ENCODE measurements around the gene HNRNPH1. TPM values are rescaled to one million over a fixed set of nuclear protein-coding genes. Genes with fewer than 3 reads are reported as not detected.
A peak's percentile ranks its signal among the peaks of the same experiment; 100 is the strongest.

The HNRNPH1 gene
- total and polyA plus RNA-seq, 2 of the 13 experiments (the other 11 are each of a cell fraction or from before 2014, with no cell fraction given), result 382 to 1,064 TPM

DNA sequence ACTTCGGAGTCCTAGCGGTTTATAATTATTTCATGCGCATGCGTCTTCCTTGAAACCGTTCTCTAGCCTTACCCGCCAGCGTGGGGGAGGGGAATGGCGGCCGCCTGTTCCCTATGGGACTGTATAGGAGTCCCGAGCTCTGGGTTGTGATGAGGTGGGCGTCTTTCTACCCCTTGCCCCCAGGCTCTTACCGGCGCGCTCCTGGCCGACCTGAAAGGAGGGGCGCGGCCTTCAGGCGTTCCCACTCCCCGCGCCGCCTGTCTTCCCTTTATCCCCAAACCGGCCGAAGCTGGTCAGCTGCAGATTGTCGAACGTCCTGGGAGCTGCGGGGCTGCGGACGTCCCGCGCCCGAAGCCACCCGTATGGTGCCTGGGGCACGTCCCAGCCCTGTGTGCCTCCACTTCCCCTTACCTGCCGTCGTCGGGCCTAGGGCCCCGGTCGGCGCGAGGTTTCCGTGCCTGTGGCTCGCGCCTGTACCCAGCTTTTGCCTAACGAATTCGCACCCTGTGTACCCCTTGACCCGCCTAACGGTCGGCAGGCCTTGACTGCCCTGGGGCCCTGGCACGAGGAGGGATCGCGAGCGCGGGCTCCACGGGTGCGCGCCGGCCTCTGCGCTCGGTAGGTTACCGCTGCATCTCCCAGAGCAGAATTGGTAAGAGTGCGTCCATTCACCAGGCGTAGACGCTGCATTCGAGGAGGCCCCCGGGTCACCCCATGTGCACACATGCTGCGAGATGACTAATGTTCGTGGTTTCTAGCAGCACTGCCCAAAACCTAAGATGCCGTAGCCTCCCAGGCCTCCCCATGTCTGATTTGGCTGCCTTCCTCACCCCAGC, 653 bp upstream of the HNRNPH1 start (continued):
- TF ChIP-seq, protein P1, sequence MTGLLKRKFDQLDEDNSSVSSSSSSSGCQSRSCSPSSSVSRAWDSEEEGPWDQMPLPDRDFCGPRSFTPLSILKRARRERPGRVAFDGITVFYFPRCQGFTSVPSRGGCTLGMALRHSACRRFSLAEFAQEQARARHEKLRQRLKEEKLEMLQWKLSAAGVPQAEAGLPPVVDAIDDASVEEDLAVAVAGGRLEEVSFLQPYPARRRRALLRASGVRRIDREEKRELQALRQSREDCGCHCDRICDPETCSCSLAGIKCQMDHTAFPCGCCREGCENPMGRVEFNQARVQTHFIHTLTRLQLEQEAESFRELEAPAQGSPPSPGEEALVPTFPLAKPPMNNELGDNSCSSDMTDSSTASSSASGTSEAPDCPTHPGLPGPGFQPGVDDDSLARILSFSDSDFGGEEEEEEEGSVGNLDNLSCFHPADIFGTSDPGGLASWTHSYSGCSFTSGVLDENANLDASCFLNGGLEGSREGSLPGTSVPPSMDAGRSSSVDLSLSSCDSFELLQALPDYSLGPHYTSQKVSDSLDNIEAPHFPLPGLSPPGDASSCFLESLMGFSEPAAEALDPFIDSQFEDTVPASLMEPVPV (CRISPR knock-in tag; IDR thresholded peaks at IDR 0.05), result 0 out of 2 replicates have a peak, but pooled peaks have one; percentile 15
- TF ChIP-seq ZNF446 (CRISPR knock-in tag; IDR thresholded peaks at IDR 0.05), result peak; percentile 88; the same call in 1 of the 2 replicates
- TF ChIP-seq ZNF790 (CRISPR knock-in tag; IDR thresholded peaks at IDR 0.05; ENCODE audit: borderline replicate concordance), result peak; percentile 39; the same call in 1 of the 2 replicates
- TF ChIP-seq ZNF878 (CRISPR knock-in tag; IDR thresholded peaks at IDR 0.05), result peak; percentile 83; the same call in 1 of the 2 replicates
- TF ChIP-seq, protein P2, sequence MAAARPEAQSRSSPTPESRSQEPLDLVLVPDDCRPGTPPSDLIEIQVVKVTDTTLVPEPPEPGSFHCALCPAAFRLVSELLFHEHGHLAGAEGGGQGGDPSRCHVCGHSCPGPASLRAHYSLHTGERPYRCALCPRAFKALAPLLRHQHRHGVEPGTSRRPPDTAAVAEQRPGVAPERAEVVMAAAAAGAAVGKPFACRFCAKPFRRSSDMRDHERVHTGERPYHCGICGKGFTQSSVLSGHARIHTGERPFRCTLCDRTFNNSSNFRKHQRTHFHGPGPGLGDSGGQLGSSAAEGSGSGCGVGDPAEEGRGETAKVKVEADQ (CRISPR knock-in tag; IDR thresholded peaks at IDR 0.05; ENCODE audit: borderline replicate concordance), result peak; percentile 61; the same call in 1 of the 2 replicates
- peak; percentile 75; the same call in 1 of the 2 replicates for TF ChIP-seq HNRNPL (IDR thresholded peaks at IDR 0.05; ENCODE audit: low read depth, low read length)
- TF ChIP-seq ERF (CRISPR knock-in tag; IDR thresholded peaks at IDR 0.05), result peak; percentile 8; the same call in 1 of the 2 replicates
- TF ChIP-seq ZNF614 (CRISPR knock-in tag; IDR thresholded peaks at IDR 0.05; ENCODE audit: borderline replicate concordance), result peak; percentile 15; the same call in 1 of the 2 replicates
- TF ChIP-seq DBP (CRISPR knock-in tag; IDR thresholded peaks at IDR 0.05; ENCODE audit: not compliant biosample characterization), result peak; percentile 30
- TF ChIP-seq ZHX2 (IDR thresholded peaks at IDR 0.05; ENCODE audit: low read depth), result no peak
- TF ChIP-seq ZHX2 (CRISPR knock-in tag; IDR thresholded peaks at IDR 0.05; ENCODE audit: borderline replicate concordance), result no peak
- TF ChIP-seq, protein P3, sequence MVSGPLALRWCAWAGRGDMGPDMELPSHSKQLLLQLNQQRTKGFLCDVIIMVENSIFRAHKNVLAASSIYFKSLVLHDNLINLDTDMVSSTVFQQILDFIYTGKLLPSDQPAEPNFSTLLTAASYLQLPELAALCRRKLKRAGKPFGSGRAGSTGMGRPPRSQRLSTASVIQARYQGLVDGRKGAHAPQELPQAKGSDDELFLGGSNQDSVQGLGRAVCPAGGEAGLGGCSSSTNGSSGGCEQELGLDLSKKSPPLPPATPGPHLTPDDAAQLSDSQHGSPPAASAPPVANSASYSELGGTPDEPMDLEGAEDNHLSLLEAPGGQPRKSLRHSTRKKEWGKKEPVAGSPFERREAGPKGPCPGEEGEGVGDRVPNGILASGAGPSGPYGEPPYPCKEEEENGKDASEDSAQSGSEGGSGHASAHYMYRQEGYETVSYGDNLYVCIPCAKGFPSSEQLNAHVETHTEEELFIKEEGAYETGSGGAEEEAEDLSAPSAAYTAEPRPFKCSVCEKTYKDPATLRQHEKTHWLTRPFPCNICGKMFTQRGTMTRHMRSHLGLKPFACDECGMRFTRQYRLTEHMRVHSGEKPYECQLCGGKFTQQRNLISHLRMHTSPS (CRISPR knock-in tag; IDR thresholded peaks at IDR 0.05; ENCODE audit: low read depth), result 0 out of 2 replicates have a peak, but pooled peaks have one; percentile 57
- TF ChIP-seq ZNF670 (CRISPR knock-in tag; IDR thresholded peaks at IDR 0.05; ENCODE audit: borderline replicate concordance), result peak; percentile 96

Measured in HepG2 (cell line).